Measurements from ENCODE around the gene CYP3A7. TPM values are rescaled to one million over a fixed set of nuclear protein-coding genes. Genes with fewer than 3 reads are reported as not detected.

Gene CYP3A7
- total RNA-seq, 4 donors from 2014 or later = not detected

DNA sequence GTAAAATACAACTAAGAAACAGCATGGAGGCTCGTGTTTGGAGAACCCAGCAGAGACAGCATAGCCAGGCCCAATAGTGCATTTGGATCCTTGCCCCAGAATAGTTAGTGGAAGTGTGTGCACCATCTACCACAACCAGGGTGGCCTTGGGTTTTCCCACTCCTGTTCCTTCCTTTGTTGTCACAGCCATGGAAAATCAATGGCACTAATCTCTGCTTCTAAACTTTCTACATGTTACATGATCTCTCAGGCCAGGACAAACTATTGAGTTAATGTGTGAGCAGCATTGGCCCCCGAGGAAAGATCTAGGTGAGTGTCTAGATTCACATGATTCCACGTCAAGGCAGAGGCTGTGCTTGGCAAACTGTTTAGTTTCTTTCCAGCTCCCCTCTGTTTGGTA lies 2.0 kb downstream of the CYP3A7 start:
- Histone ChIP-seq H3K9me3 (no peaks in the 10 kb centered on the region), H3K36me3 (no peaks in the 10 kb centered on the region), H3K27me3 (no peaks in the 10 kb centered on the region), H3K27ac (no peak overlapping the region), H3K4me1 (peaks cover 5 to 51% (median 15%) of the 10 kb centered on the region in 3 donors), H3K4me3 (no peak overlapping the region)
- DNase-seq = no peak
- 89 to 93% methylated on average over 2 to 3 of the region's 3 CpGs for WGBS, 2 donors
- intact Hi-C loops (cut with DNase I) = no loop called here
- TF ChIP-seq POLR2A (IDR thresholded peaks at IDR 0.05) = no peak
- TF ChIP-seq, protein P1, sequence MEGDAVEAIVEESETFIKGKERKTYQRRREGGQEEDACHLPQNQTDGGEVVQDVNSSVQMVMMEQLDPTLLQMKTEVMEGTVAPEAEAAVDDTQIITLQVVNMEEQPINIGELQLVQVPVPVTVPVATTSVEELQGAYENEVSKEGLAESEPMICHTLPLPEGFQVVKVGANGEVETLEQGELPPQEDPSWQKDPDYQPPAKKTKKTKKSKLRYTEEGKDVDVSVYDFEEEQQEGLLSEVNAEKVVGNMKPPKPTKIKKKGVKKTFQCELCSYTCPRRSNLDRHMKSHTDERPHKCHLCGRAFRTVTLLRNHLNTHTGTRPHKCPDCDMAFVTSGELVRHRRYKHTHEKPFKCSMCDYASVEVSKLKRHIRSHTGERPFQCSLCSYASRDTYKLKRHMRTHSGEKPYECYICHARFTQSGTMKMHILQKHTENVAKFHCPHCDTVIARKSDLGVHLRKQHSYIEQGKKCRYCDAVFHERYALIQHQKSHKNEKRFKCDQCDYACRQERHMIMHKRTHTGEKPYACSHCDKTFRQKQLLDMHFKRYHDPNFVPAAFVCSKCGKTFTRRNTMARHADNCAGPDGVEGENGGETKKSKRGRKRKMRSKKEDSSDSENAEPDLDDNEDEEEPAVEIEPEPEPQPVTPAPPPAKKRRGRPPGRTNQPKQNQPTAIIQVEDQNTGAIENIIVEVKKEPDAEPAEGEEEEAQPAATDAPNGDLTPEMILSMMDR (IDR thresholded peaks at IDR 0.05) = no peak

DNA sequence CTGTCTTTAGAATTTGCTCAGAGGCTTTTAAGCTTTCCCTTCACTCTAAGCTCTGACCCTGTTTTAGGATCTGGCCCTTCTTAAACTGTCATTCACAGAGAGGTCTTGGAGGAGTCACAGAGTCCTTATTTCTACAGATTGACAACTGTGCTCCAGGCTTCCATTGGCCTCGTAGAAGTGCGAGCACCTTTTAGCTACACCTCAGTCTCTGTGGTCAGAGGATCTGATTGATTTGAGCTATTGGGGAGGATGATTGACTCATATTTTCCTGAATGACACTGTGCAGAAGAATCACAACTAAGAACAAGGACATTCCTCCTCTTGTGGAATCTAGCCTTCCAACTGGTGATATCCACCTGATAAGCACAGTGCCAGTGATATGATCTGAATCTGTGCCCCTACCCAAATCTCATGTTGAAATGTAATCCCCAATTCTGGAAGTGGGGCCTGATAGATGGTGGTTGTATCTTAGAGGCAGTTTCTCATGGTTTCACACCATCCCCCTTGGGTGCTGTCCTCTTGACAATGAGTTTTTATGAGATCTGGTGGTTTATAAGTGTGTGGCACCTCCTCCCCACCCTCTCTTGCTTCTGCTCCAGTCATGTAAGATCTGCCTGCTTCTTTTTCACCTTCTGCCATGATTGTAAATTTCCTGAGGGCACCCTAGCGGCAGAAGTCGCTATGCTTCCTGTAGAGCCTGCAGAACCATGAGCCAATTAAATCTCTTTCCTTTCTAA lies 3.2 kb downstream of the CYP3A7 start:
- WGBS, 2 donors = 92 to 98% methylated on average over 4 of the region's 4 CpGs
- TF ChIP-seq POLR2A (IDR thresholded peaks at IDR 0.05) = no peak
- TF ChIP-seq, protein P1 (IDR thresholded peaks at IDR 0.05) = no peak
- H3K9me3 ChIP-seq = no peaks in the 10 kb centered on the region
- peaks cover 5 to 43% (median 11%) of the 10 kb centered on the region in 3 donors for H3K4me1 ChIP-seq
- intact Hi-C loops (cut with DNase I) = no loop called here
- H3K27ac ChIP-seq = no peak overlapping the region
- H3K4me3 ChIP-seq = no peak overlapping the region
- no peak for DNase-seq
- H3K27me3 ChIP-seq = no peaks in the 10 kb centered on the region
- no peaks in the 10 kb centered on the region for H3K36me3 ChIP-seq

DNA sequence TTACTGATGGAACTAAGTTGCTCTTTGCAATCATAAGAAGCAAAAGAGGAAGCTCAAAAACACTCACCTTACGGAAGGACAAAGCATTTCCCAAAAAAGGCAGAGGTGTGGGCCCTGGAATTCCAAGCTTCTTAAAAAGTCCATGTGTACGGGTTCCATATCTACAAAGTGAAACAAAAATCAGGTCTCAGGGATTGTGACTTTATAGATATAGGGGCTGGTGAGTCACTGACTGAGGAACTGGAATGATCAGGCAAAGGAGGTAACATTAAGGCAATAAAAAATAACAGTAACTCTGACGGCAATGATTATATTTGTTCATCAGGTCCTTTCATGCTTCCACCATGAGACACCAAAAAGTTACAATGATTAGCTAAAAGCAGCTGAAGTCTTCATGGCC lies 4.0 kb downstream of the CYP3A7 start:
- no peaks in the 10 kb centered on the region for H3K27me3 ChIP-seq
- no peak overlapping the region for H3K4me3 ChIP-seq
- peaks cover 5 to 41% (median 11%) of the 10 kb centered on the region in 3 donors for H3K4me1 ChIP-seq
- WGBS, 2 donors = 72 to 79% methylated on average over 3 of the region's 3 CpGs
- DNase-seq = no peak
- no peak for TF ChIP-seq POLR2A (IDR thresholded peaks at IDR 0.05)
- TF ChIP-seq, protein P1 (IDR thresholded peaks at IDR 0.05) = no peak
- H3K36me3 ChIP-seq = no peaks in the 10 kb centered on the region
- no peak overlapping the region for H3K27ac ChIP-seq
- intact Hi-C loops (cut with DNase I) = no loop called here
- H3K9me3 ChIP-seq = no peaks in the 10 kb centered on the region

DNA sequence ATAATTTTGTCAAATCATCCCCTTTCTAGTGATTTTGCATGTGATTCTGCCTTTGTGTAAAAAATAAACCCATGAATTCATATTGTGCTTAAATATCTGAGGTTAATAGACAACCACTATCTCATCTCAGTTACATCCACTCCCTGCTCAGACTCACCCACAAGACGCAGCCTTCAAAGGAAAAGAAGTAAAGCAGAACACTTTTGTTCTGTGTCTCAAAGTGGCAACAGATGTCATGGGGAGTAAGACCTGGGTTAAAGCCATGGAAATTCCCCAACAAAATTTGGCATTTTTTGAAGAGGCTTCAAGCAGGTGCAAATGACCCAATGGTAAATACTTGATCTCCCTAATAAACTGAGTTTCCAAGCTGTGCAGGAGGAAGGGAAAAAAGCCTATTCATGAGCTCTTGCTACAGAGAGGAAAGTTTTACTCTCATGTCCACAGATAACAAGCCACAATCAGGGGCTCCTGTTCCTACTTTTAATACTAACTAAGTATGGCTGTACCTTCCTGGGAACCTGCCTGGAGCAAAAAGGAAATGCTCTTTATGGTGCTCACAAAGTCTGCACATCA lies 4.7 kb downstream of the CYP3A7 start:
- H3K9me3 ChIP-seq = no peaks in the 10 kb centered on the region
- no peaks in the 10 kb centered on the region for H3K27me3 ChIP-seq
- no peak overlapping the region for H3K4me3 ChIP-seq
- H3K27ac ChIP-seq = peak overlapping the region in 2 of 4 donors; percentile 63 to 77
- 44 to 58% methylated on average over 1 of the region's 1 CpG for WGBS, 2 donors
- peaks cover 5 to 43% (median 11%) of the 10 kb centered on the region in 3 donors for H3K4me1 ChIP-seq
- intact Hi-C loops (cut with DNase I) = no loop called here
- no peak for TF ChIP-seq POLR2A (IDR thresholded peaks at IDR 0.05)
- TF ChIP-seq, protein P1 (IDR thresholded peaks at IDR 0.05) = no peak
- no peaks in the 10 kb centered on the region for H3K36me3 ChIP-seq
- no peak for DNase-seq

DNA sequence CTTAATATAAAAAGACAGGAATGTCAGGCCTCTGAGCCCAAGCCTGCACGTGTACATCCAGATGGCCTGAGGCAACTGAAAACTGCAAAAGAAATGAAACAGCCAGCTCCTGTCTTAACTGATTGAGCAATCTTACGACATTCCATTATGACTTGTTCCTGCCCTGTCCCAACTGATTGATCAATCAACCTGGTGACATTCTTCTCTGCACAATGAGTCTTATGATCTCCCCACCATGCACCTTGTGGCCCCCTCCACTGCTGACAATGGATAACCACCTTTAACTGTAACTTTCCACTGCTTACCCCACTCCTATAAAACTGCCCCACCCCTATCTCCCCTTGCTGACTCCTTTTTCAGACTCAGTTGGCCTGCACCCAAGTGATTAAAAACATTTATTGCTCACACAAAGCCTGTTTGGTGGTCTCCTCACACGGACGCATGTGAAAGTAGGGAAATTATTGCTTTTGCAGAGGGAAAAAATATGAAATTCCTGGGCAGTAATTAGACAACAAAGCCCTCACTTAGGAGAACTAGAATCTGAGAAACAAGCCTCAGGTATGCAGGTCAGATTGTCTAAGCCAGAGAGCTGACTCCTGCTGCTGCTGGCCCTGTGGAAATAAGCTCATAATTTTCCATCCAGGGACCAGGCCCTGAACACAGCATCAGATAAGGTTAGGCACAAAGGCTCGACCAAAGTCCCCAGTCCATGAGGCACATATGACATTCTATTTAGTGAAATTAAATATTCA lies 5.3 kb downstream of the CYP3A7 start:
- Histone ChIP-seq H3K36me3 (no peaks in the 10 kb centered on the region), H3K27me3 (no peaks in the 10 kb centered on the region), H3K4me3 (no peak overlapping the region), H3K4me1 (peaks cover 5 to 43% (median 11%) of the 10 kb centered on the region in 3 donors), H3K27ac (peak overlapping the region in 3 of 4 donors; percentile 12 to 77 (median 73)), H3K9me3 (no peaks in the 10 kb centered on the region)
- WGBS, 2 donors = 39 to 41% methylated on average over 5 of the region's 5 CpGs
- DNase-seq = no peak
- TF ChIP-seq POLR2A (IDR thresholded peaks at IDR 0.05) = no peak
- TF ChIP-seq, protein P1 (IDR thresholded peaks at IDR 0.05) = no peak
- intact Hi-C loops (cut with DNase I) = no loop called here
